H9 (cell line): Measurements from ENCODE around the gene CDC123. TPM values are rescaled to one million over a fixed set of nuclear protein-coding genes. Genes with fewer than 3 reads are reported as not detected.

Experiments used
- DNase-seq: peaks from one replicate; pipeline ENCODE4 v3.0.0-alpha.2; 2017
- H2AFZ ChIP-seq: one replicate; pipeline ENCODE4 v1.6.1; 2013; ENCODE audit warnings: mild to moderate bottlenecking, low read length, control low read depth, moderate library complexity
- H2AK5ac ChIP-seq: 2 replicates; pipeline ENCODE4 v1.6.1; 2013; ENCODE audit warnings: low read length, control low read depth, mixed read lengths; ENCODE audit not compliant: insufficient read length
- H2BK120ac ChIP-seq: one replicate; pipeline ENCODE4 v1.6.1; 2013; ENCODE audit warnings: low read depth, mild to moderate bottlenecking, low read length, control low read depth, inconsistent platforms; ENCODE audit not compliant: poor library complexity, severe bottlenecking
- H2BK12ac ChIP-seq: 2 replicates; pipeline ENCODE4 v1.6.1; 2013; ENCODE audit warnings: low read length, control low read depth, mixed read lengths, low read depth; ENCODE audit not compliant: insufficient read length
- H2BK15ac ChIP-seq: 2 replicates; pipeline ENCODE4 v1.6.1; 2013; ENCODE audit warnings: low read depth, low read length, control low read depth
- H2BK20ac ChIP-seq: one replicate; pipeline ENCODE4 v1.6.1; 2013; ENCODE audit warnings: low read depth, mild to moderate bottlenecking, low read length, control low read depth, inconsistent platforms; ENCODE audit not compliant: poor library complexity, severe bottlenecking
- H2BK5ac ChIP-seq: 2 replicates; pipeline ENCODE4 v1.6.1; 2013; ENCODE audit warnings: low read length, control low read depth, mixed read lengths; ENCODE audit not compliant: insufficient read length
- H3K14ac ChIP-seq: 2 replicates; pipeline ENCODE4 v1.6.1; 2013; ENCODE audit warnings: low read length, control low read depth; ENCODE audit not compliant: insufficient read depth
- H3K18ac ChIP-seq: 2 replicates; pipeline ENCODE4 v1.6.1; 2013; ENCODE audit warnings: low read depth, mild to moderate bottlenecking, mixed read lengths, low read length, control low read depth; ENCODE audit not compliant: insufficient read length
- H3K23ac ChIP-seq: 2 replicates; pipeline ENCODE4 v1.6.1; 2013; ENCODE audit warnings: low read length, control low read depth, mixed read lengths, low read depth; ENCODE audit not compliant: insufficient read length
- H3K23me2 ChIP-seq: 2 replicates; pipeline ENCODE4 v1.6.1; 2013; ENCODE audit warnings: low read depth, mild to moderate bottlenecking, mixed read lengths, low read length, control low read depth; ENCODE audit not compliant: insufficient read length, poor library complexity, severe bottlenecking
- H3K27ac ChIP-seq: 2 replicates; pipeline ENCODE4 v1.5.1; 2013; ENCODE audit warnings: low read length, control low read depth, mixed read lengths, low read depth; ENCODE audit not compliant: insufficient read length
- H3K27me3 ChIP-seq: 2 replicates; pipeline ENCODE4 v1.6.1; 2013; ENCODE audit warnings: low read length, control low read depth, inconsistent platforms; ENCODE audit not compliant: insufficient read depth
- H3K4ac ChIP-seq: 2 replicates; pipeline ENCODE4 v1.6.1; 2013; ENCODE audit warnings: low read depth, mild to moderate bottlenecking, control low read depth, inconsistent platforms, low read length, moderate library complexity
- H3K4me1 ChIP-seq: 2 replicates; pipeline ENCODE4 v1.6.1; 2013; ENCODE audit warnings: low read length, control low read depth, inconsistent platforms; ENCODE audit not compliant: insufficient read depth
- H3K4me2 ChIP-seq: 2 replicates; pipeline ENCODE4 v1.6.1; 2013; ENCODE audit warnings: low read length, control low read depth, mixed read lengths; ENCODE audit not compliant: insufficient read length, insufficient read depth
- H3K56ac ChIP-seq: 2 replicates; pipeline ENCODE4 v1.6.1; 2013; ENCODE audit warnings: low read depth, mild to moderate bottlenecking, mixed read lengths, low read length, control low read depth; ENCODE audit not compliant: insufficient read length
- H3K79me1 ChIP-seq: 2 replicates; pipeline ENCODE4 v1.6.1; 2013; ENCODE audit warnings: low read depth, mild to moderate bottlenecking, moderate library complexity, low read length, control low read depth, inconsistent platforms; ENCODE audit not compliant: insufficient read depth, poor library complexity, severe bottlenecking
- H3K79me2 ChIP-seq: 2 replicates; pipeline ENCODE4 v1.6.1; 2013; ENCODE audit warnings: low read length, control low read depth, inconsistent platforms; ENCODE audit not compliant: insufficient read depth
- H3K9ac ChIP-seq: 2 replicates; pipeline ENCODE4 v1.6.1; 2013; ENCODE audit warnings: low read length, control low read depth, mixed read lengths; ENCODE audit not compliant: insufficient read length; ENCODE audit errors: extremely low read depth
- H3K9me3 ChIP-seq: one replicate; pipeline ENCODE4 v1.6.1; 2013; ENCODE audit warnings: low read depth, low read length, inconsistent platforms; ENCODE audit not compliant: control insufficient read depth
- H3T11ph ChIP-seq: one replicate; pipeline ENCODE4 v1.6.1; 2013; ENCODE audit warnings: mild to moderate bottlenecking, low read length, control low read depth, inconsistent platforms
- H4K20me1 ChIP-seq: one replicate; pipeline ENCODE4 v1.6.1; 2013; ENCODE audit not compliant: control insufficient read depth, insufficient read length, insufficient read depth
- H4K5ac ChIP-seq: 2 replicates; pipeline ENCODE4 v1.6.1; 2013; ENCODE audit warnings: low read depth, mild to moderate bottlenecking, mixed read lengths, low read length, control low read depth; ENCODE audit not compliant: insufficient read length
- H4K8ac ChIP-seq: replicated peaks from 2 replicates; pipeline ENCODE4 v1.6.1; 2013; ENCODE audit warnings: low read length, control low read depth, mixed read lengths, low read depth; ENCODE audit not compliant: insufficient read length
- H4K91ac ChIP-seq: 2 replicates; pipeline ENCODE4 v1.6.1; 2013; ENCODE audit warnings: low read depth, mild to moderate bottlenecking, moderate library complexity, mixed read lengths, low read length, control low read depth; ENCODE audit not compliant: insufficient read length
- H3K27ac Mint-ChIP-seq, 3 experiments: 2 replicates in 2 of 3; 3 replicates in 1 of 3; pipeline ENCODE4 v1.8.0; 2020 to 2021; ENCODE audit warnings: mixed read lengths in 3 of 3, mild to moderate bottlenecking in 1 of 3, moderate library complexity in 1 of 3
- H3K27me3 Mint-ChIP-seq: 2 replicates; pipeline ENCODE4 v1.8.0; 2021; ENCODE audit warnings: low read depth, mild to moderate bottlenecking, moderate library complexity, mixed read lengths
- H3K36me3 Mint-ChIP-seq, 3 experiments: 2 replicates in 2 of 3; 3 replicates in 1 of 3; pipeline ENCODE4 v1.8.0; 2020 to 2021; ENCODE audit warnings: low read depth in 3 of 3, mixed read lengths in 3 of 3; ENCODE audit not compliant: insufficient read depth in 1 of 3
- H3K4me1 Mint-ChIP-seq, 2 experiments: 2 replicates each; pipeline ENCODE4 v1.8.0; 2020; ENCODE audit warnings: mixed read lengths in 2 of 2
- H3K4me3 Mint-ChIP-seq, 2 experiments: 2 replicates in 1 of 2; 3 replicates in 1 of 2; pipeline ENCODE4 v1.8.0; 2020 to 2021; ENCODE audit warnings: mild to moderate bottlenecking in 2 of 2, mixed read lengths in 2 of 2, moderate library complexity in 1 of 2
- H3K9me3 Mint-ChIP-seq, 2 experiments: 2 replicates in 1 of 2; 3 replicates in 1 of 2; pipeline ENCODE4 v1.8.0; 2020; ENCODE audit warnings: mild to moderate bottlenecking in 2 of 2, mixed read lengths in 2 of 2, moderate library complexity in 1 of 2
- CTCF ChIP-seq: fragments of 200-600 bp; sonication (generic); conservative IDR thresholded peaks from 3 replicates; pipeline ENCODE4 v1.8.0; 2021; ENCODE audit warnings: antibody characterized with exemption, mild to moderate bottlenecking
- WGBS: extraction: QIAGEN DNeasy Blood & Tissue Kit; methylation state at CpG from one replicate; pipeline ENCODE4 v1.1.7; 2013; ENCODE audit warnings: missing lambda C conversion rate, low lambda C conversion rate, mixed read lengths; ENCODE audit not compliant: insufficient read length; ENCODE audit errors: extremely low coverage; 5-methylcytosine and 5-hydroxymethylcytosine counted together
- total RNA-seq: library from RNA; stranded (reverse); gene quantifications from 2 replicates; pipeline ENCODE4 v1.2.1, GENCODE V29; 2021

Gene CDC123
- total RNA-seq, 1 experiment from 2014 or later = 159 TPM

- no peak overlapping the region for H3K4me3 Mint-ChIP-seq
- no peaks in the 10 kb centered on the region for H3K27me3 Mint-ChIP-seq
- H3K56ac ChIP-seq = no peak overlapping the region
- H2BK5ac ChIP-seq = no peak overlapping the region
- no peak overlapping the region for H2BK20ac ChIP-seq
- H3K36me3 Mint-ChIP-seq = peaks cover 8 to 81% (median 51%) of the 10 kb centered on the region in 3 experiments; a peak in 6 of 7 replicates
- no peaks in the 10 kb centered on the region for H3K9me3 ChIP-seq
- no peak overlapping the region for H4K5ac ChIP-seq
- H2BK12ac ChIP-seq = no peak overlapping the region
- no peak overlapping the region for H2BK15ac ChIP-seq
- no peak overlapping the region for H3K18ac ChIP-seq
- H4K91ac ChIP-seq = no peak overlapping the region
- H3K9ac ChIP-seq = no peak overlapping the region
- no peak for TF ChIP-seq CTCF
- no peak overlapping the region for H3K27ac ChIP-seq
- H3K23me2 ChIP-seq = no peaks in the 10 kb centered on the region
- no CpG with 5 or more reads among the region's 3 CpGs for WGBS
- H3K4me2 ChIP-seq = no peak overlapping the region
- H2BK120ac ChIP-seq = no peak overlapping the region
- no peak overlapping the region for H4K8ac ChIP-seq
- peaks cover 0 to 3% of the 10 kb centered on the region in 2 experiments; a peak in 2 of 4 replicates for H3K4me1 Mint-ChIP-seq
- no peak overlapping the region for H3K23ac ChIP-seq
- H3K4me1 ChIP-seq = no peaks in the 10 kb centered on the region
- H3K27me3 ChIP-seq = no peaks in the 10 kb centered on the region
- peak overlapping the region in 1 of 3 experiments; percentile 64; a peak in 2 of 7 replicates for H3K27ac Mint-ChIP-seq
- no peak overlapping the region for H3T11ph ChIP-seq
- no peak overlapping the region for H2AFZ ChIP-seq
- no peak overlapping the region for H2AK5ac ChIP-seq
- no peak overlapping the region for H3K14ac ChIP-seq
- DNase-seq = no peak
- H3K4ac ChIP-seq = no peak overlapping the region
- no peaks in the 10 kb centered on the region for H3K79me2 ChIP-seq
- no peaks in the 10 kb centered on the region for H3K9me3 Mint-ChIP-seq
- no peaks in the 10 kb centered on the region for H3K79me1 ChIP-seq
- no peaks in the 10 kb centered on the region for H4K20me1 ChIP-seq
These were observed 31.0 kb upstream of the CDC123 start for GRCh38 chr10:12165036-12165435.
